ENCODE results near the gene ZC3H8.

DNA sequence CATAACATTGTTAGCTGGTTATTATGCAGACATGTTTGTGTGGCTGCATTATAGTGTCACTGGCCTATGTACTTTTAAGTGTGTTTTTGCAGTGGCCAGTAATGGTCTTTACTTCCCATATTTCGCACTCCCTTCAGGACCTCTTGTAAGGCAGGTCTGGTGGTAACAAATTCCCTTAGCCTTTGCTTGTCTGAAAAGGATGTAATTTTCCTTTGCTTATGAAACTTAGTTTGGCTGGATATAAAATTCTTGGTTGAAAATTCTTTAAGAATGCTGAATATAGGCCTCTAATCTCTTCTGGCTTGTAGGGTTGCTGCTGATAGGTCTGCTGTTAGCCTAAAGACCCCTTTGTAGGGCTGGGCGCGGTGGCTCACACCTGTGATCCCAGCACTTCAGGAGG is 34.7 kb downstream of the ZC3H8 start:
- no peak for TF ChIP-seq POLR2AphosphoS5 (IDR thresholded peaks at IDR 0.05; ENCODE audit: insufficient read depth, low read depth, low read length)
- TF ChIP-seq CTCF (IDR thresholded peaks at IDR 0.05; ENCODE audit: extremely low read depth in 1 of 2, insufficient read depth in 1 of 2, low read depth in 1 of 2, low read length in 2 of 2): no peak
- no peak for TF ChIP-seq POLR2A (IDR thresholded peaks at IDR 0.05; ENCODE audit: low read depth, low read length)
- no peak for TF ChIP-seq EZH2 (IDR thresholded peaks at IDR 0.05; ENCODE audit: borderline replicate concordance, low read depth, low read length, severe bottlenecking)
- no peak for TF ChIP-seq MAX (IDR thresholded peaks at IDR 0.05; ENCODE audit: insufficient read depth, insufficient read length)
- TF ChIP-seq MYC (IDR thresholded peaks at IDR 0.05; ENCODE audit: low read depth, low read length): no peak
